Measurements from ENCODE around the gene CA5A.

CA5A gene

GRCh38 chr16:87851601-87852000, 84.7 kb downstream of the CA5A start:
- peak; percentile 15; the same call in 1 of the 2 replicates for TF ChIP-seq CTCF (IDR thresholded peaks at IDR 0.05; ENCODE audit: low read depth, low read length)
- peaks cover 56% of the 10 kb centered on the region for H3K4me1 ChIP-seq
- no peaks in the 10 kb centered on the region for H3K27me3 ChIP-seq
- no peak overlapping the region for H3K4me3 ChIP-seq (ENCODE audit: low read depth, low read length)
- no peaks in the 10 kb centered on the region for H3K9me3 ChIP-seq
- H3K36me3 ChIP-seq: peaks cover 77% of the 10 kb centered on the region
- DNase-seq: no peak

GRCh38 chr16:87851141-87851587, 85.2 kb downstream of the CA5A start:
- H3K36me3 ChIP-seq: peaks cover 80% of the 10 kb centered on the region
- TF ChIP-seq CTCF (IDR thresholded peaks at IDR 0.05; ENCODE audit: low read depth, low read length): peak; percentile 9; the same call in 1 of the 2 replicates
- H3K4me1 ChIP-seq: peaks cover 52% of the 10 kb centered on the region

GRCh38 chr16:87850009-87851006, 86.0 kb downstream of the CA5A start:
- Histone ChIP-seq H3K4me3 (ENCODE audit: low read depth, low read length) (no peak overlapping the region), H3K9me3 (no peaks in the 10 kb centered on the region), H3K4me1 (peaks cover 45% of the 10 kb centered on the region), H3K36me3 (peaks cover 81% of the 10 kb centered on the region), H3K27me3 (no peaks in the 10 kb centered on the region)
- TF ChIP-seq CTCF (IDR thresholded peaks at IDR 0.05; ENCODE audit: low read depth, low read length): peak; percentile 93
- peak; percentile 88 for DNase-seq

More at GRCh38 chr16:87851141-87851587, 85.2 kb downstream of the CA5A start:
- no peaks in the 10 kb centered on the region for H3K27me3 ChIP-seq
- no peaks in the 10 kb centered on the region for H3K9me3 ChIP-seq
- DNase-seq: no peak
- no peak overlapping the region for H3K4me3 ChIP-seq (ENCODE audit: low read depth, low read length)

GRCh38 chr16:87849419-87850008, 86.8 kb downstream of the CA5A start:
- no peak for TF ChIP-seq CTCF (IDR thresholded peaks at IDR 0.05; ENCODE audit: low read depth, low read length)
- H3K36me3 ChIP-seq: peaks cover 80% of the 10 kb centered on the region
- H3K27me3 ChIP-seq: no peaks in the 10 kb centered on the region
- no peak for DNase-seq
- no peak overlapping the region for H3K4me3 ChIP-seq (ENCODE audit: low read depth, low read length)
- H3K9me3 ChIP-seq: no peaks in the 10 kb centered on the region
- H3K4me1 ChIP-seq: peaks cover 45% of the 10 kb centered on the region

- no peaks in the 10 kb centered on the region for H3K27me3 ChIP-seq
- no peak for TF ChIP-seq CTCF (IDR thresholded peaks at IDR 0.05; ENCODE audit: low read depth, low read length)
- no peak for DNase-seq
- no peaks in the 10 kb centered on the region for H3K9me3 ChIP-seq
- peaks cover 85% of the 10 kb centered on the region for H3K36me3 ChIP-seq
- H3K4me1 ChIP-seq: peaks cover 46% of the 10 kb centered on the region
- H3K4me3 ChIP-seq (ENCODE audit: low read depth, low read length): no peak overlapping the region
Measured at GRCh38 chr16:87848676-87849345, 87.5 kb downstream of the CA5A start.

Measured in BE2C (cell line).